Activated CD4-positive, alpha-beta memory T cell treated with anti-CD3 and anti-CD28 coated beads for 36 hours (primary cell): ENCODE data around the gene SRSF4. TPM values are rescaled to one million over a fixed set of nuclear protein-coding genes. Genes with fewer than 3 reads are reported as not detected.
"Not testable (repeated sequence)": the region's sequence is repeated elsewhere in the genome, so short reads cannot be mapped to it uniquely, and the experiment has no call there.

ENCODE experiments used
- CTCF ChIA-PET: fragments of 350-600 bp; sonication (Branson Sonifier 250); formaldehyde crosslinking; loops from one replicate; lab custom pipeline; 2021; ENCODE audit warnings: antibody characterized with exemption, inconsistent platforms; lab: Charles Lee
- POLR2A ChIA-PET: fragments of 350-600 bp; sonication (Branson Sonifier 250); formaldehyde crosslinking; loops from one replicate; lab custom pipeline; 2021; ENCODE audit warnings: antibody characterized with exemption; lab: Charles Lee
- DNase-seq: peaks from one replicate; pipeline ENCODE4 v3.0.0-alpha.2; 2020
- H3K27ac Mint-ChIP-seq: one replicate; pipeline ENCODE4 v1.8.0; 2021; ENCODE audit warnings: mixed read lengths
- H3K27me3 Mint-ChIP-seq: one replicate; pipeline ENCODE4 v1.8.0; 2021; ENCODE audit warnings: mixed read lengths
- H3K36me3 Mint-ChIP-seq: one replicate; pipeline ENCODE4 v1.8.0; 2021; ENCODE audit warnings: mixed read lengths
- H3K4me1 Mint-ChIP-seq: one replicate; pipeline ENCODE4 v1.8.0; 2021; ENCODE audit warnings: low read depth, mixed read lengths
- H3K4me3 Mint-ChIP-seq: one replicate; pipeline ENCODE4 v1.8.0; 2021; ENCODE audit warnings: mild to moderate bottlenecking, mixed read lengths
- H3K9me3 Mint-ChIP-seq: one replicate; pipeline ENCODE4 v1.8.0; 2021; ENCODE audit warnings: mixed read lengths
- intact Hi-C: fragments of 100-400 bp; cut with micrococcal nuclease; formaldehyde crosslinking; loops from one replicate; pipeline ENCODE4 v1.15.1; 2023
- total RNA-seq, 2 experiments: library from RNA; stranded (reverse); gene quantifications; one replicate each; pipeline ENCODE4 v1.2.3, GENCODE V29; 2021

SRSF4 gene
- total RNA-seq, 2 experiments from 2014 or later = 133 to 136 TPM

DNA sequence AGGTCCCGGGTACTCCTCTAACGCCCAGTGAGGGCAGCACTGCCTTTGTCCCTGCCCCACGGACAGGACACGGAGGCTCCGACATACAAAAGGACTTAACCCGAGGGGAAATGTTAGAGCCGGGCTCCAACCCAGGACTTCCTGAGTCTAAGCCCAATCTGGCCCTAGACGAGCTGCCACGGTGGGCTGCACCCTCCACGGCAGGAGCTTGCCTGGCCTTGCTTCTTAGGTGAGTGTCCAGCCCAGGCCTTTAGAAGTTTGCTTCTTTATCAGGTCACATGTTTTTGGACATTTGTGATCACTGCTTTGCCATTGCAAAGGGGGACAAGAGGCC is 47.0 kb downstream of the SRSF4 start:
- ChIA-PET POLR2A (no interaction called here), CTCF (interaction anchor here (0.9 to 1.2 kb wide), 2 partner anchors 10 to 17 kb away, joined by 3 to 4 read pairs; partner anchors contain the start of gene TMEM200B)

DNA sequence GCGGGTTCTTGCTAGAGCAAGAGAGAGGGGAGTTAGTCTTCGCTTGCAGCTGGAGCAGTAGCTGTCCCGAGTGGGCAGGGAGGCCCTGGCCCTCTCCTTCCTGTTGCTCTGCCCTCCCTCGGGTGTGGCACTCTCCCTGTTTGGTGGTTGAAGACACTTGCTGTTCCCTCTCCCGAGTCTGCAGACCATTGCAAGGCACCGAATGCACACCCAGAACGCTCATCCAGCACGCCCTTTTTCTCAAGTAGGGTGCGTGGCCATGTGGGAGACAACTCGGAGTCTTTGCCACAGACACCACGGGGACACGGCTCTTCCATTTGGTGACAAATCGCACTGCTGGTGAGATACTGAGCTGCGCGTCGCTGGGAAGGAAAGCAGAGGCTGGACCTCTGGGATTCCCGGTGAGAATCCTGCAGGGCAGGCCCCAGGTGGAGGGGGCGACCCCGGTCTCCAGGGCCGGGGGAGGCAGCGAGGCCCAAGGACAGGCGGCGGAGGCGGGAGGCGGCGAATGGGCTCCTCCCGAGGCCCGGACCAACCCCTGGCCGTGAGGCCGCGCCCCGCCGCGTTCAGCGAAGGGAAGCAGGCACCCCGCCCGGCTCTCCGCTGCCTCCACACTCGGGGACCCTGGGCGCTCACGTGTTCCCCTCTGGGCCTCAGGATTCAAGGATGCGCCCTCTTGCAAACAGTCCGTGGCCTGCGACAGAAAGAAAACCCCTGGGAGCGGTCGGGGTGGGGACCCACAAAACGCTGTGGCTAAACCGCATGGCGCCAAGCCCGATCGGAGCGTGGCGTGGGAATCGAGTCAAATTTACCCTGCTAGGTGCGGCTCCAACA is 47.6 kb downstream of the SRSF4 start:
- no peak overlapping the region for H3K27ac Mint-ChIP-seq
- DNase-seq = no peak
- ChIA-PET POLR2A (no interaction called here), CTCF (interaction anchor here (0.9 kb wide), 1 partner anchor 10 kb away, joined by 4 read pairs; the partner anchor contains the start of gene TMEM200B)
- no peaks in the 10 kb centered on the region for H3K9me3 Mint-ChIP-seq
- intact Hi-C loops = no loop called here
- no peaks in the 10 kb centered on the region for H3K36me3 Mint-ChIP-seq
- peaks cover 2% of the 10 kb centered on the region for H3K4me1 Mint-ChIP-seq
- peak overlapping the region; percentile 32 for H3K4me3 Mint-ChIP-seq
- peaks cover 6% of the 10 kb centered on the region for H3K27me3 Mint-ChIP-seq

More for the DNA sequence above, 47.0 kb downstream of the SRSF4 start:
- Mint-ChIP-seq H3K27ac (no peak overlapping the region), H3K4me1 (peaks cover 2% of the 10 kb centered on the region), H3K36me3 (no peaks in the 10 kb centered on the region), H3K9me3 (no peaks in the 10 kb centered on the region), H3K4me3 (no peak overlapping the region), H3K27me3 (peaks cover 6% of the 10 kb centered on the region)
- no peak for DNase-seq
- intact Hi-C loops = no loop called here

DNA sequence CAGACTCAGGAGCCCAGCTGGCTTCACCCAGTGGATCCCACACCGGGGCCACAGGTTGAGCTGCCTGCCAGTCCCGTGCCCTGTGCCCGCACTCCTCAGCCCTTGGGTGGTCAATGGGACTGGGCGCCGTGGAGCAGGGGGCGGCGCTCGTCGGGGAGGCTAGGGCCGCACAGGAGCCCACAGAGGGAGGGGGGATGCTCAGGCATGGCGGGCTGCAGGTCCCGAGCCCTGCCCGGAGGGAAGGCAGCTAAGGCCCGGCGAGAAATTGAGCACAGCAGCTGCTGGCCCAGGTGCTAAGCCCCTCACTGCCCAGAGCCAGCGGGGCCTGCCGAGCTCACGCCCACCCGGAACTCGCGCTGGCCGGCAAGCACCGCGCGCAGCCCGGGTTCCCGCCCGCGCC is 50.6 kb downstream of the SRSF4 start:
- H3K27ac Mint-ChIP-seq, H3K9me3 Mint-ChIP-seq, intact Hi-C loops, H3K27me3 Mint-ChIP-seq, H3K36me3 Mint-ChIP-seq, H3K4me1 Mint-ChIP-seq, H3K4me3 Mint-ChIP-seq, DNase-seq: not testable (repeated sequence)
- ChIA-PET POLR2A (interaction anchor here (0.6 kb wide), 2 partner anchors 23 to 51 kb away, joined by 3 read pairs; partner anchors contain the start of gene SRSF4), CTCF (interaction anchor here (1.2 to 1.3 kb wide), 2 partner anchors 9 to 254 kb away, joined by 3 to 4 read pairs; no protein-coding TSS in a partner anchor)

DNA sequence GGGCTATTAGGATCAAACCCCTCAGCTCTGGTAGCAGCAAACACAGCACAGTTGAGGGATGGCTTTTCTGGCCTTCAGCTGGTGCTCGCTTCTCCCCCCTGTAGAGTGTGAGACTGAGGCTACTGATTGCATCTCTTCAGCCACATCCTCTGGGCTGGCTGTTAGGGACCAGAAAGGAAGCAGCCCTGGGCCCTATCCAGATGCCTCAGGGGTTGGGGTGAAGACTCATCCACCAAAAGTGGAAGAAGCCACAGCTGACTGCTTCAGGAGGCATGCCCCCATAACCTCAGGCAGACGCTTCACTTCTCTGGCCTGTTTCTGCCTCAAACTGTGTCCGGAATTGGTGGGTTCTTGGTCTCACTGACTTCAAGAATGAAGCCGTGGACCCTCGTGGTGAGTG is 51.8 kb downstream of the SRSF4 start:
- Mint-ChIP-seq H3K4me3 (no peak overlapping the region), H3K9me3 (no peaks in the 10 kb centered on the region), H3K36me3 (no peaks in the 10 kb centered on the region), H3K4me1 (peaks cover 2% of the 10 kb centered on the region), H3K27ac (no peak overlapping the region), H3K27me3 (peaks cover 16% of the 10 kb centered on the region)
- no peak for DNase-seq
- ChIA-PET POLR2A (no interaction called here), CTCF (no interaction called here)
- intact Hi-C loops = no loop called here

DNA sequence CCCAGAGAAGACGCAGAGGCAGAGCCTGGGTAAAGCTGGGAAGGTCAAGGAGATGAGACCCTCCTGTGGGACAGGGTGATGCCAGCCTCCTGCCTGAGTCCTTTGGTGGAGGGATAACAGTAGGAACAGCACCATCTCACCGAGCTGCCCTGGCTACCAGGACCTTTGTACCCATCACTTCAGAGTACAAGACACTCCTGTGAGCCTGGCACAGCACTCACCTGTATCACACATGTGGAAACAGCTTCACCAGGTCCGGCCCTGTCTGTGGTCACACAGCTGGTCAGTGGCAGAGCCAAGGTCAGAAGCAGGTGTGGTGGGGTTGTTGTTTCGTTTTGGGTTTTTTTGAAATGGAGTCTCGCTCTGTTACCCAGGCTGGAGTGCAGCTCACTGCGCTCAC is 53.0 kb downstream of the SRSF4 start:
- ChIA-PET CTCF (no interaction called here), POLR2A (interaction anchor here (0.6 kb wide), 1 partner anchor 218 kb away, joined by 3 read pairs; no protein-coding TSS in a partner anchor)
- no peaks in the 10 kb centered on the region for H3K36me3 Mint-ChIP-seq
- no peak overlapping the region for H3K27ac Mint-ChIP-seq
- intact Hi-C loops = no loop called here
- no peak for DNase-seq
- peaks cover 13% of the 10 kb centered on the region for H3K27me3 Mint-ChIP-seq
- H3K4me1 Mint-ChIP-seq = peaks cover under 1% of the 10 kb centered on the region
- no peak overlapping the region for H3K4me3 Mint-ChIP-seq
- no peaks in the 10 kb centered on the region for H3K9me3 Mint-ChIP-seq

DNA sequence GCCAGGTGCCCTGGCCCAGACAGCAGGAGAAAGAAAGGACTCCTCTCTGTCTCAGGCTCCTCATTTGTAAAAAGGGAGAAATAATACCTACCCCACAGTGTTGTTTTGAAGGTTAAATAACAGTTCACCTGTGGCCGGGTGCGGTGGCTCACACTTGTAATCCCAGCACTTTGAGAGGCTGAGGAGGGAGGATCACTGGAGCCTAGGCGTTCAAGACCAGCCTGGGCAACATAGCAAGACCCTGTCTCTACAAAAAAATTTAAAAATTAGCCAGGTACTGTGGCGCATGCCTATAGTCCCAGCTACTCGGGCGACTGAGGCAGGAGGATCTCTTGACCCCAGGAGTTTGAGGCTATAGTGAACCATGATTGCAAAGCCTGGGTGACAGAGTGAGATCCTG is 55.5 kb downstream of the SRSF4 start:
- POLR2A ChIA-PET = no interaction called here
- H3K27ac Mint-ChIP-seq = no peak overlapping the region
- peak overlapping the region; percentile 59 for H3K4me3 Mint-ChIP-seq
- H3K9me3 Mint-ChIP-seq = no peaks in the 10 kb centered on the region
- intact Hi-C loops = no loop called here
- CTCF ChIA-PET = no interaction called here
- H3K36me3 Mint-ChIP-seq = no peaks in the 10 kb centered on the region
- no peaks in the 10 kb centered on the region for H3K4me1 Mint-ChIP-seq
- peaks cover 18% of the 10 kb centered on the region for H3K27me3 Mint-ChIP-seq
- no peak for DNase-seq

DNA sequence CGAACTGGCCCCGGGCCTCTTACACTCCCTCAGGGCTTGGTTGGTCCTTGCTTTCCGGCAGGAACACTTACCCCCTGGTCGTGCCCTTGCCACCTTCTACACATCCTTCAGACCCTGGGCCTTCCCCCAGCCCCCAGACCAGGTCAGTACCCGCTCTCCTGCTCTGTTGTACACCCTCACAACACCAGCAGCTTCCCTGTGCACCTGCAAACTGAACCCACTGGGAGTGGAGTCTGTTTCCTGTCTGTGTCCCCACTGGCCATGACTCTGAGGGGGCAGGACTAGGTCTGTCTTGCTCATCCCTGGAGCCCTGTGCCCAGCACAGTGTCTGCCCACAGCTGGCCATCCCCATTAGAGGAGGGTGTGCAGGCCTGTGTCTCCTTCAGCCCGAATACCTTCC is 55.9 kb downstream of the SRSF4 start:
- H3K27ac Mint-ChIP-seq = no peak overlapping the region
- H3K9me3 Mint-ChIP-seq = no peaks in the 10 kb centered on the region
- H3K4me3 Mint-ChIP-seq = peak overlapping the region; percentile 59
- intact Hi-C loops = no loop called here
- CTCF ChIA-PET = interaction anchor here (1.0 to 1.8 kb wide), 2 partner anchors 56 to 206 kb away, joined by 3 to 4 read pairs; partner anchors contain the start of gene SRSF4
- POLR2A ChIA-PET = interaction anchor here (1.8 kb wide), 1 partner anchor 56 kb away, joined by 7 read pairs; the partner anchor contains the start of gene SRSF4
- H3K4me1 Mint-ChIP-seq = no peaks in the 10 kb centered on the region
- H3K27me3 Mint-ChIP-seq = peaks cover 18% of the 10 kb centered on the region
- no peaks in the 10 kb centered on the region for H3K36me3 Mint-ChIP-seq
- DNase-seq = no peak

DNA sequence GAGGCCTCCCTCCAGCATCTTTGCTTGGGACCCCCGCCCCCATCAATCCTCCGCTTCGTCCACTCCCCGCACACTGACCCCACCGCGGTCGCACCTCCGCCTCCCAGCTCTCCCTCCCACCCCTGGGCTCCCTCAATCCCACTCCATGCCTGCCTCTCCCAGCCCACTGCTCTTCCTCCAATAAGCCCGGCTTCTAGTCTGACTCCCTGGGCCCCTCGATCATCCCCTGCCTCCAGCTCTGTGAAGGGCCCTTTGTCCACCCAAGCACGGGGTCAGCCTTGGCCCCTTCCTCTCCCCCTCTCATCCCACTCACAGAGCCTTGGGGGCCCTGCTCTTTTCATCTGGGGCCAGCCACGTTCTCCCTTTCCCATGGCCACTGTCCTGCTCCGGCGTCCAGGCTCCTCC is 56.5 kb downstream of the SRSF4 start:
- CTCF ChIA-PET = interaction anchor here (1.0 to 1.8 kb wide), 2 partner anchors 57 to 207 kb away, joined by 3 to 4 read pairs; partner anchors contain the start of gene SRSF4
- POLR2A ChIA-PET = interaction anchor here (1.2 to 1.8 kb wide), 2 partner anchors 56 to 899 kb away, joined by 3 to 7 read pairs; partner anchors contain the start of gene SRSF4
- no peaks in the 10 kb centered on the region for H3K36me3 Mint-ChIP-seq
- H3K9me3 Mint-ChIP-seq = no peaks in the 10 kb centered on the region
- intact Hi-C loops = no loop called here
- H3K4me1 Mint-ChIP-seq = no peaks in the 10 kb centered on the region
- no peak overlapping the region for H3K27ac Mint-ChIP-seq
- no peak for DNase-seq
- H3K27me3 Mint-ChIP-seq = peaks cover 18% of the 10 kb centered on the region
- H3K4me3 Mint-ChIP-seq = peak overlapping the region; percentile 59

DNA sequence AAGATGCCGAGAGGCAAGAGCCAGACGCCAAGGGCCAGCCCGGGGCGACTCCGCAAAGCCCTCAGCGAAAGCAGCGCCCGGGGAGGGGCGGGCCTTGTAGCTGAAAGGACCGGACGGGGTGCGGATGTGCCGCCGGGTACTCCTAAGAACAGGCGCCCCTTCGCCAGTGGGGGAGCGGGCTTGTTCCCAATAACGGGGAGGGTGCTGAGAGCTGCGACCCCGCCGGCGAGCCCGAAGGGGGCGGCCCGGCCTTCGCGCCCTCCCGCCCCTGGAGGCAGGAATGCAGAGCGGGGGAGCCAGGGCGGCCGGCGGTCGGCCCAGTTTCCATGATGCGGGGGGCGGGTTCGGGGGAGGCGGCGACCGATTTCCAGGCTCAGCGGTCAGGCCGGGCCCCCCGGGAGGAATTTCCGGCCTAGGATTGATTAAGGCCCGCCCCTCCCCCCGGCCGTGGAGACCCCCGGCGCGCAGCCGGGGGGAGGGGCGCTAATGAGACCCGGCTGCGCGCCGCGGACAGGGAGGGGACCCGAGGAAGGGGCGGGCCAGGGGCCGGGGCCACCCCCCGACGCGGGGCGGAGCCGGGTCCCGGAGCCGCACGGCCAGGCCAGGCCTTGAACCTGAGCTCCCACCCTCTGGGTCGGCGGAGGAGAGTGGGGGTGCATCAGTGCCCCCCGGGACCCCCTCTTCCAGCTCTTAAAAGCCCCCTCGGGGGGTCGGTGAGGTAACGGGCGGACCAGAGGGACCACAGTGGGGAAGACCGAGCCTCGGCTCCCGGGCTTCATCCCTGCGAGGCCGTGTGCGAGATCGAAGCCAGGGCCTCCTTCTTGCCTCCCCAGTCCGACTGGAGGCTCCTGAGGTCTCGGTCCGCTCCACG is 57.1 kb downstream of the SRSF4 start:
- POLR2A ChIA-PET = interaction anchor here (1.0 to 1.8 kb wide), 3 partner anchors 32 to 899 kb away, joined by 3 to 7 read pairs (median 4); partner anchors contain the start of gene SRSF4
- Mint-ChIP-seq H3K27me3 (peaks cover 18% of the 10 kb centered on the region), H3K9me3 (no peaks in the 10 kb centered on the region), H3K36me3 (no peaks in the 10 kb centered on the region), H3K4me1 (no peaks in the 10 kb centered on the region), H3K27ac (no peak overlapping the region), H3K4me3 (peak overlapping the region; percentile 70)
- intact Hi-C loops = loop anchor here (5.0 kb wide), 2 partner anchors 58 to 78 kb away; partner anchors contain the start of gene SRSF4
- CTCF ChIA-PET = interaction anchor here (0.5 to 4.5 kb wide), 7 partner anchors 10 to 1398 kb away, joined by 3 to 28 read pairs (median 4); partner anchors contain the start of gene SRSF4
- peak; percentile 74 for DNase-seq

DNA sequence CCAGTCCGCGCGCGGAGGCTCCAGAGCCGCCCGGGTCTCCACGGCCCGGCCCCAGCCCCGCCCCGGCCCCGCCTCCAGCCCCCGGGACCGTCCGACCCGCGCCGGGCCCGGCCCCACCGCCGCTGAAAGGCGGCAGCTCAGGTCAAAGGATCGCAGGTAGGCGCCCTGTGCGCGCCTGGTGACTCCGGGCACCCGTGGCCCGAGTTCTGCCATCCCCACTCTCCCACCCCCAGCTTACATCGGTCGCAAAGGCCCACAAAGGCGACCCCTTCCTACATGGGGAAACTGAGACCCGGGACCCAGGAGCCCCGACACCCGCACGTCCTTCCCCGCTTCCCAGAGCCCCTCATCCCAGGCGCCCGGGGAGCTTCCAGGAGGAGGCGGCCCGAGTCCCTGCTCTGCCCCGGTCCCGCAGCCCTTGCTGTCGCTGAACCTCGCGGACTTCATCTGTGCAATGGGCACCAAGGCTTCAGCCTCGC is 57.8 kb downstream of the SRSF4 start, which contains the start of gene TMEM200B:
Gene TMEM200B, minus strand, starts transcription at position 17 of the 479 bp plus-strand sequence. CDS start 2,075 bp downstream, outside the sequence.
- Mint-ChIP-seq H3K36me3 (no peaks in the 10 kb centered on the region), H3K27ac (no peak within 1 kb of the TSS), H3K27me3 (peaks cover 18% of the 10 kb centered on the region), H3K9me3 (no peaks in the 10 kb centered on the region), H3K4me1 (no peaks in the 10 kb centered on the region), H3K4me3 (peak within 1 kb of the TSS; percentile 70)
- CTCF ChIA-PET = interaction anchor here (1.2 to 4.5 kb wide), 5 partner anchors 11 to 242 kb away, joined by 3 to 28 read pairs (median 4); partner anchors contain the start of gene SRSF4
- intact Hi-C loops = loop anchor here (5.0 kb wide), 2 partner anchors 58 to 78 kb away; partner anchors contain the start of gene SRSF4
- POLR2A ChIA-PET = interaction anchor here (1.0 to 1.8 kb wide), 3 partner anchors 33 to 900 kb away, joined by 3 to 7 read pairs (median 4); partner anchors contain the start of gene SRSF4
- DNase-seq = peak; percentile 16
